ENCODE data around the gene CHN1. TPM values are rescaled to one million over a fixed set of nuclear protein-coding genes. Genes with fewer than 3 reads are reported as not detected.

The CHN1 gene
- total RNA-seq, 6 donors from 2014 or later: 7.2 to 27.1 (median 11.0) TPM

DNA sequence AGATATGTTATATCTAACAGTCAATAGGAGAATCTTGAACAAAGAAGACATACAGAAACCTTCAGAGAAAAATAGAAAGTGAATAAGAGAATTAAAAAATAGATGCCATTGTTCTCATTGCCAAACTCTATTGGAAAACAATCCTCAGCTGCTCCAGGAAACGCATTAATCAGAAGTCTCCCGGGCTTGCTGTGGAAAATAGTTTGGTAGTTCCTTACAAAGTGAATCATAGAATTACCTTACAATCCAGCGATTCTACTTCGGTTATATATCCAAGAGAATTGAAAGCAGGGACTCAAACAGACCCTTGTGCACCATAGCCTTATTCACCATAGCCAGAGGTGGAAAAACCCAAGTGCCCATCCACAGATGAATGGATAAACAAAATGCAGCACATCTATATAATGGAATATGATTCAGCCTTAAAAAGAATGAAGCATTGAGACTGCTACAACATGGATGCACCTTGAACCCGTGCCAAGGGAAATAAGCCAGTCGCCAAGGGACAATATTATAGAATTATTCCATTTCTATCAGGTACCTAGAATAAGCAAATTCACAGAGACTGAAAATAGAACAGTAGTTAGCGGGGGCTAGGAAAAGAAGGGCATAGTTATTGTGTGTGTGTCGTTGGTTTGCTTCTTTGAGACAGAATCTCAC is 219.0 kb downstream of the CHN1 start:
- H3K9me3 ChIP-seq: no peaks in the 10 kb centered on the region
- H3K4me1 ChIP-seq: peaks cover 0 to 6% (median 0%) of the 10 kb centered on the region in 4 donors
- TF ChIP-seq POLR2AphosphoS5 (IDR thresholded peaks at IDR 0.05): no peak
- no peak for TF ChIP-seq EP300 (IDR thresholded peaks at IDR 0.05)
- TF ChIP-seq, protein P1, sequence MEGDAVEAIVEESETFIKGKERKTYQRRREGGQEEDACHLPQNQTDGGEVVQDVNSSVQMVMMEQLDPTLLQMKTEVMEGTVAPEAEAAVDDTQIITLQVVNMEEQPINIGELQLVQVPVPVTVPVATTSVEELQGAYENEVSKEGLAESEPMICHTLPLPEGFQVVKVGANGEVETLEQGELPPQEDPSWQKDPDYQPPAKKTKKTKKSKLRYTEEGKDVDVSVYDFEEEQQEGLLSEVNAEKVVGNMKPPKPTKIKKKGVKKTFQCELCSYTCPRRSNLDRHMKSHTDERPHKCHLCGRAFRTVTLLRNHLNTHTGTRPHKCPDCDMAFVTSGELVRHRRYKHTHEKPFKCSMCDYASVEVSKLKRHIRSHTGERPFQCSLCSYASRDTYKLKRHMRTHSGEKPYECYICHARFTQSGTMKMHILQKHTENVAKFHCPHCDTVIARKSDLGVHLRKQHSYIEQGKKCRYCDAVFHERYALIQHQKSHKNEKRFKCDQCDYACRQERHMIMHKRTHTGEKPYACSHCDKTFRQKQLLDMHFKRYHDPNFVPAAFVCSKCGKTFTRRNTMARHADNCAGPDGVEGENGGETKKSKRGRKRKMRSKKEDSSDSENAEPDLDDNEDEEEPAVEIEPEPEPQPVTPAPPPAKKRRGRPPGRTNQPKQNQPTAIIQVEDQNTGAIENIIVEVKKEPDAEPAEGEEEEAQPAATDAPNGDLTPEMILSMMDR (IDR thresholded peaks at IDR 0.05): no peak
- TF ChIP-seq POLR2A (IDR thresholded peaks at IDR 0.05): no peak
- DNase-seq (no peak), ATAC-seq (ENCODE audit: low FRiP score in 2 of 2) (no peak)
- no peak overlapping the region for H3K4me3 ChIP-seq
- WGBS, 2 donors: 74 to 84% methylated on average over 8 of the region's 8 CpGs
- no peak overlapping the region for H3K27ac ChIP-seq
- no peaks in the 10 kb centered on the region for H3K27me3 ChIP-seq
- H3K36me3 ChIP-seq: no peaks in the 10 kb centered on the region

DNA sequence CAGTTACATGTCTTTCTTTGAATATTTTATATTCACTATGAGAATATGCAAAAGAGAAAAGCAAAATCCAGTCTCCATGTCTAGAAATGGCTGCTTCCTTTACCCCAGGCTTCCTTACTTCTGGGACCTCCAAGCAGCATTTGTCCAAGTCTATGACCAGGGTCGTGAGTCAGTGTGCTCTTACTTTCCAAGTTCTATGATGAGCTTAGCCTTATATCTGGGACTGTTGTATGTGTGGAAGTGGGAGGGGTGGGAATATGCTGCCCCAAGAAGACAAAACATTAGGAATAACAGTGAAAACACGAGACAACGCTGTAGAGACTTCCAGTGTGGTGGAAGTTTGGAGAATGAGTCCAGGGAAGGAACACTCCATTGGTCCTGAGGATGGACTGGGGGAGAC is 219.7 kb downstream of the CHN1 start:
- no peaks in the 10 kb centered on the region for H3K36me3 ChIP-seq
- DNase-seq (no peak), ATAC-seq (ENCODE audit: low FRiP score in 2 of 2) (no peak)
- H3K9me3 ChIP-seq: no peaks in the 10 kb centered on the region
- H3K27ac ChIP-seq: no peak overlapping the region
- 81 to 84% methylated on average over 3 of the region's 3 CpGs for WGBS, 2 donors
- TF ChIP-seq POLR2AphosphoS5 (IDR thresholded peaks at IDR 0.05) (no peak), EP300 (IDR thresholded peaks at IDR 0.05) (no peak), POLR2A (IDR thresholded peaks at IDR 0.05) (no peak)
- TF ChIP-seq, protein P1 (IDR thresholded peaks at IDR 0.05): no peak
- no peaks in the 10 kb centered on the region for H3K27me3 ChIP-seq
- no peak overlapping the region for H3K4me3 ChIP-seq
- peaks cover 0 to 6% (median 0%) of the 10 kb centered on the region in 4 donors for H3K4me1 ChIP-seq

DNA sequence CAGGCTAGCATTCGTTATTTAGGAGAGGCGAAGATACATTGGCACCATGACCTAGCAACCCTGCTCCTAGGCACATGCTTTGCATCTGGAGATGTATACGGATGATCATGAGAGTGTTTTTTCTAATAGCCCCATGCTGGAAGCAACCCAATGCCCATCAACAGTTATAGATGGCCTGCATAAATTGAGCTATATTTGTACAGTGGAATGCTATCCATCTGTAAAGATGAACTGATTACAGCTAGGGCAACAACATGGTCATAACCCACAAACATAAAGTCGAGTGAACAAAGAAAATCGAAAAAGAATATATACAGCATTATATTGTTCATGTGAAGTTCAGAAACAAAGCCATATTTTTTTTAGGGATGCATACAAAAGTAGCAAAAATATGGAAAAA is 220.3 kb downstream of the CHN1 start:
- Histone ChIP-seq H3K9me3 (no peaks in the 10 kb centered on the region), H3K27me3 (no peaks in the 10 kb centered on the region), H3K4me3 (no peak overlapping the region), H3K36me3 (no peaks in the 10 kb centered on the region), H3K4me1 (peaks cover 0 to 6% (median 0%) of the 10 kb centered on the region in 4 donors), H3K27ac (no peak overlapping the region)
- DNase-seq (no peak), ATAC-seq (ENCODE audit: low FRiP score in 2 of 2) (no peak)
- WGBS, 2 donors: 92 to 93% methylated on average over 5 of the region's 5 CpGs
- TF ChIP-seq POLR2A (IDR thresholded peaks at IDR 0.05): no peak
- no peak for TF ChIP-seq EP300 (IDR thresholded peaks at IDR 0.05)
- TF ChIP-seq, protein P1 (IDR thresholded peaks at IDR 0.05): no peak
- no peak for TF ChIP-seq POLR2AphosphoS5 (IDR thresholded peaks at IDR 0.05)

DNA sequence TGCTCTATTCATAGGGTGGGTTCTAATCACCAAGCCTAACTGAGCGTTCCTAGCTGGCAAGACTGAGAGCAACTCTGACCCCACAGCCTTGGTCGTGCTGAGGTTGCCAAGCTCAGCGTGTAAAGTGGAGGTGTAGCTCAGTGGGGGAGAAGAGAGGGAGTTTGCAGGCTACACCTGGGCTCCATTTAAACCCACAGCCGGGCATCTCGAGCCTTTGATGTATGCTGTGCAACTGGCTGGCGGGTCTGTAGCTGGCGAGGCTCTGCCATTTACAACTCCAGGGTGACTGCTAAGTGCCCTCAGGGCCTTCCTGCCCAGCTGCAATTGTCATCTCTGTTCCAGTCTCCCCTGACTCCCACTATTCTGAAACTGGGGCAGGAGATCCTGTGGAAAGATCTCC is 220.9 kb downstream of the CHN1 start:
- Histone ChIP-seq H3K36me3 (no peaks in the 10 kb centered on the region), H3K27me3 (no peaks in the 10 kb centered on the region), H3K9me3 (no peaks in the 10 kb centered on the region), H3K27ac (no peak overlapping the region), H3K4me3 (no peak overlapping the region), H3K4me1 (peaks cover 0 to 6% (median 0%) of the 10 kb centered on the region in 4 donors)
- WGBS, 2 donors: 87 to 100% methylated on average over 2 to 7 of the region's 7 CpGs
- DNase-seq (no peak), ATAC-seq (ENCODE audit: low FRiP score in 2 of 2) (no peak)
- TF ChIP-seq, protein P1 (IDR thresholded peaks at IDR 0.05): no peak
- TF ChIP-seq EP300 (IDR thresholded peaks at IDR 0.05) (no peak), POLR2AphosphoS5 (IDR thresholded peaks at IDR 0.05) (no peak), POLR2A (IDR thresholded peaks at IDR 0.05) (no peak)

DNA sequence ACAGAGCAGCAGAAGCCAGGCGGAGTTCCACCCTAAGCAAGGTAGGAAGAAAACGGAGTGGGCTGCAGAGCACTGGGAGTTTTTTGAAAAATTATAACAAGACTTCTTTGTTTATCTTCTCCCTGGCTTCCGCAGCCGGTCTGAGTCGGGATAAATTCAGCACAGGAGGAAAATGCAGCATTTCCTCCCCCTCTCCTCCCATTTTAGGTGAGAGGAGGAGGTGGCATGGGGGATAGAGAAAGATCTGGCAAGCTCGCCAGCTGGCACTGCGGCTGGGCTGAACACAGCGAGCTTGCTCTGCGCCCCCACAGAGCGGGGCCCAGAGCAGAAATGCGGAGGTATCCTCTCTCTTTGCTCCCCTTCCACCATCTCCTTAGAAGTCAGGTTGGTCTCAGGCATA is 223.2 kb downstream of the CHN1 start:
- Histone ChIP-seq H3K9me3 (no peaks in the 10 kb centered on the region), H3K27ac (no peak overlapping the region), H3K27me3 (no peaks in the 10 kb centered on the region), H3K36me3 (no peaks in the 10 kb centered on the region), H3K4me1 (peaks cover 0 to 14% (median 6%) of the 10 kb centered on the region in 4 donors), H3K4me3 (no peak overlapping the region)
- no peak for DNase-seq
- ATAC-seq (ENCODE audit: low FRiP score in 2 of 2): no peak
- 46 to 81% methylated on average over 11 of the region's 11 CpGs for WGBS, 2 donors
- TF ChIP-seq POLR2AphosphoS5 (IDR thresholded peaks at IDR 0.05) (no peak), POLR2A (IDR thresholded peaks at IDR 0.05) (no peak), EP300 (IDR thresholded peaks at IDR 0.05) (no peak)
- TF ChIP-seq, protein P1 (IDR thresholded peaks at IDR 0.05): no peak

Data from upper lobe of left lung (tissue), 6 donors.